Neuron (in vitro differentiated cells): ENCODE results near the gene IL20RA.
A peak's percentile ranks its signal among the peaks of the same experiment; 100 is the strongest.
"Not testable (repeated sequence)": the region's sequence is repeated elsewhere in the genome, so short reads cannot be mapped to it uniquely, and the experiment has no call there.

Experiments used
- H2AFZ ChIP-seq: one replicate; pipeline ENCODE4 v1.6.1; 2013; ENCODE audit warnings: low read depth, mild to moderate bottlenecking, inconsistent platforms, low read length, moderate library complexity
- H3K27me3 ChIP-seq: one replicate; pipeline ENCODE4 v1.6.1; 2013; ENCODE audit warnings: low read length; ENCODE audit not compliant: insufficient read depth
- H3K36me3 ChIP-seq: one replicate; pipeline ENCODE4 v1.6.1; 2013; ENCODE audit warnings: low read length; ENCODE audit not compliant: insufficient read depth
- H3K4me1 ChIP-seq: one replicate; pipeline ENCODE4 v1.6.1; 2013; ENCODE audit warnings: low read length; ENCODE audit not compliant: insufficient read depth
- H3K4me3 ChIP-seq: 2 replicates; pipeline ENCODE4 v1.5.1; 2013; ENCODE audit warnings: mild to moderate bottlenecking, low read length, moderate library complexity
- H3K9me3 ChIP-seq: one replicate; pipeline ENCODE4 v1.6.1; 2013; ENCODE audit warnings: low read length

Gene IL20RA

DNA sequence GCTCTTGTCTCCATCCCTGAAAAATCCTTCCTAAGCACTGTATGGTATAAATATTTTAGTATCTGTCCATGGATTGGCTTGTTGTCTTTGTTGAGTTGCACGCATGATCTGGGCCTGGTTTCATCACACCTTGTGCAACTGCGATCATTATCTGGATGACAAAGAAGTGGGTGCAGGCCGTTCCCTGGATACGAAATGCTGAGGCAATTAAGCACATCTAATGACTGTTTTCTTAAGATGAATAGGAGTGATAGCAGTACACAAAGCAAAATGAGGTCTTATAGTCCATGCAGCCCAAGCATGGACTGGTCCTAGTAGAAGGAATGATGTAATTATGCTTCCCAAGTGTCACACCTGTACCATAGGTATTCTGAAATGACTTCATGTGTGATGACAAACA lies 74.8 kb downstream of the IL20RA start:
- Histone ChIP-seq H3K36me3 (no peaks in the 10 kb centered on the region), H3K27me3 (no peaks in the 10 kb centered on the region), H3K4me3 (no peak overlapping the region)

DNA sequence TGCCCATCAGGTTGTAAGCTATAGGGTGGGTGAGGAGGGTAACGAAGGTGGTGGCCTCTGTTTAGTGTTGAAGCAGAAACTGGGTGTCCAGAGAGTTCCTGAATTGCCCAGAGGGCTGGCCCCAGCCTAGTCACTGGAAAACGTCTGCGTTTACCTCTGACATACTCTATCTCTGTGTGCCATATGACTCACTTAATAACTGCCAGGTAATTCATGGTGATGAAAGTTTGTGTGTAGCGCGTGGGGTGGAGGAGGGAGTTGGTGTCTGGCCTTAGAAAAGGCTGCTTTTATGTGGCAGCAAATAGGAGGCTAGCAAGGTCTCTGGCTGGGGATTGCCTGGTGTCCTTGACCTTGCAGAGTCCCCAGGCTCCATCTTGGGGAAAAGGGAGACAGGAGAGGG lies 75.3 kb downstream of the IL20RA start:
- H3K4me1 ChIP-seq = no peaks in the 10 kb centered on the region
- no peaks in the 10 kb centered on the region for H3K36me3 ChIP-seq
- H3K27me3 ChIP-seq = peaks cover 2% of the 10 kb centered on the region
- no peaks in the 10 kb centered on the region for H3K9me3 ChIP-seq
- H2AFZ ChIP-seq = no peak overlapping the region
- H3K4me3 ChIP-seq = no peak overlapping the region

More for the DNA sequence above, 74.8 kb downstream of the IL20RA start:
- Histone ChIP-seq H2AFZ (no peak overlapping the region), H3K9me3 (no peaks in the 10 kb centered on the region), H3K4me1 (no peaks in the 10 kb centered on the region)

- H3K36me3 ChIP-seq = no peaks in the 10 kb centered on the region
- H3K27me3 ChIP-seq = peaks cover 3% of the 10 kb centered on the region
- H3K4me1 ChIP-seq = no peaks in the 10 kb centered on the region
- H2AFZ ChIP-seq = no peak overlapping the region
- H3K9me3 ChIP-seq = no peaks in the 10 kb centered on the region
- H3K4me3 ChIP-seq = no peak overlapping the region
These were observed 75.9 kb downstream of the IL20RA start for GRCh38 chr6:136968837-136969236.

DNA sequence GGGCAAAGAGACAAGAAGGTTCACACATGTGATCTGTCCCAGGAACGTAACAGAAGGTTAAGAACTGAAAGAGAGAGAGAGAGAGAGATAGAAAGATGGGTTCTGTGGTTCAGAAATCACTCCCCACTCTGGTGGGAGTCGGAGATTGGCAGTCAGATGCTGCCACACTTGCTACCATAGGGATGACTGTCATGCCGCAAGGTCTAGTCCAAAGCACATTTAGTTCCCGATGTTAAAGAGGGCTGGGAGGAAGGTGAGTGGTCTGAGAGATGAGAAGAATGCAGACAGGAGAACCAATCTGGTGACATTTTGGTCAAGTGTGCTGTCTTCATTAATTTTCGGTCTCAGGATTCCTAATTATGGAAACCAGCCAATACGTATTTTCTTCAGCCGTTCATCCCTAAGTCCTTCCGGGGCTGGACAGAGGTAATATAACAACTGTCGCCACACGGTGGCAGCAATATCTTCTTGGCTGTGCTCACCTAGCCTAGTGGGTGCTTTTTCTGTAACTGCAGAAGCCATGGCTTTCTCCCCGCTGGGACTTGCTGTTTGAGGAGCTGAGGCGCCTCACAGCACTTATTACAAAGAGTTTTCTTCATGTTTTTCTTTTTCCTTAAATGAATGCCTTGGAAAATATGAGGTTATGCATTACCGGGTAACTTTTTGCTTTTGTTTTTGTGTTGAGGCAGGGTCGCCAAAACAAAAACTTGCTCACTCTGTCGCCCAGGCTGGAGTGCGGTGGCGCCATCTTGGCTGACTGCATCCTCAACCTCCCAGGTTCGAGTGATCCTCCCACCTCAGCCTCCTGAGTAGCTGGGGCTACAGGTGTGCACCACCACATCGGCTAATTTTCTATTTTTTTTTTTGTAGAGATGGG lies 76.7 kb downstream of the IL20RA start:
- no peak overlapping the region for H3K4me3 ChIP-seq
- H3K27me3 ChIP-seq = peaks cover 3% of the 10 kb centered on the region
- H3K9me3 ChIP-seq = no peaks in the 10 kb centered on the region
- H3K36me3 ChIP-seq = no peaks in the 10 kb centered on the region
- H2AFZ ChIP-seq = no peak overlapping the region
- H3K4me1 ChIP-seq = no peaks in the 10 kb centered on the region

- no peak overlapping the region for H2AFZ ChIP-seq
- H3K4me1 ChIP-seq = no peaks in the 10 kb centered on the region
- no peaks in the 10 kb centered on the region for H3K36me3 ChIP-seq
- peaks cover 3% of the 10 kb centered on the region for H3K27me3 ChIP-seq
- no peaks in the 10 kb centered on the region for H3K9me3 ChIP-seq
- no peak overlapping the region for H3K4me3 ChIP-seq
These were observed 80.4 kb downstream of the IL20RA start for GRCh38 chr6:136964398-136964797.

GRCh38 chr6:136963259-136963658 lies 81.5 kb downstream of the IL20RA start:
- Histone ChIP-seq H3K4me1 (no peaks in the 10 kb centered on the region), H3K9me3 (no peaks in the 10 kb centered on the region), H2AFZ (no peak overlapping the region), H3K27me3 (peaks cover 3% of the 10 kb centered on the region), H3K36me3 (no peaks in the 10 kb centered on the region), H3K4me3 (no peak overlapping the region)

DNA sequence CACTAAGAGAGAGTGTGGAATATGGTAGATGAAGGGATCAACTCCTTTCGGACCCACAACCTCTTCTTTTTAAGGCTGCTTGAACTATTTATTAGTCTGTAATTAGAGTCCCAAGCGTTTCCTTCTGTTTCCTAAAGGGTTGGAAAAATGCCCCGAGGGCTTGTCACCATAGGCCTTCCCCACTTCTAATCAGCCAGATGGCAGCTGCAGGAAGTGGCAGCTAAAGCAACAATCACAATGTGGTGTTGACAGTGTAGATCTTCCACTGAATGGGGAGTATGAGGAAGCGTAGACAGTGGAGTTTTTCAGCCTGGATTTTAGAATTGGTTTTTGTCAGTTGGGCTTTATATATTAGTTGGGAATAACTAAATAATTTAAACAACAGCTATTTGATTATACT lies 82.1 kb downstream of the IL20RA start:
- Histone ChIP-seq H3K27me3 (peaks cover 3% of the 10 kb centered on the region), H2AFZ (no peak overlapping the region), H3K4me3 (no peak overlapping the region), H3K36me3 (no peaks in the 10 kb centered on the region), H3K9me3 (no peaks in the 10 kb centered on the region), H3K4me1 (no peaks in the 10 kb centered on the region)

DNA sequence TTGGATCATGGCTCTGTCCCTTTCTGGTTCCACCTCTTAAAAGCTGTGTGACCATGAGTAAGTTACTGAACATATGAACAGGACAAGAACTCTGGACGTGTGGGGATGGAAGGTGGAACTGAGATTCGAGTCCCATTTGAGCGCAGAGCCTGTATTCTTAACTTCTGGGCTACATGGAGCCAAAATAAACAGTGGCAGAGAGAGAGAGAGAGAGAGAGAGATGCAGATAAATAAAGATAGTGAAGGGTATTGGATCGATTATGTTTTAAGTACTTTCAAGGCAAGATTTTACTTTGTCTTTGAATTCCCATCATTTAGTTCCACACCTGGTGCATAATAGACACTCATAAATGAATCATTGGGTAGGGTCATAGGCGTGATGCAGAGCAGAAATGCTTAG lies 82.9 kb downstream of the IL20RA start:
- Histone ChIP-seq H2AFZ (no peak overlapping the region), H3K36me3 (no peaks in the 10 kb centered on the region), H3K4me3 (no peak overlapping the region)

GRCh38 chr6:136960781-136961180 lies 84.0 kb downstream of the IL20RA start:
- H3K36me3 ChIP-seq = no peaks in the 10 kb centered on the region
- H3K27me3 ChIP-seq = peaks cover 3% of the 10 kb centered on the region

More for the DNA sequence above, 82.9 kb downstream of the IL20RA start:
- Histone ChIP-seq H3K9me3 (no peaks in the 10 kb centered on the region), H3K27me3 (peaks cover 3% of the 10 kb centered on the region), H3K4me1 (no peaks in the 10 kb centered on the region)

GRCh38 chr6:136959935-136960334 lies 84.8 kb downstream of the IL20RA start:
- H3K4me3 ChIP-seq, H3K4me1 ChIP-seq, H2AFZ ChIP-seq, H3K9me3 ChIP-seq, H3K27me3 ChIP-seq, H3K36me3 ChIP-seq: not testable (repeated sequence)

More at GRCh38 chr6:136960781-136961180, 84.0 kb downstream of the IL20RA start:
- no peaks in the 10 kb centered on the region for H3K4me1 ChIP-seq
- H2AFZ ChIP-seq = no peak overlapping the region
- no peak overlapping the region for H3K4me3 ChIP-seq
- H3K9me3 ChIP-seq = no peaks in the 10 kb centered on the region

DNA sequence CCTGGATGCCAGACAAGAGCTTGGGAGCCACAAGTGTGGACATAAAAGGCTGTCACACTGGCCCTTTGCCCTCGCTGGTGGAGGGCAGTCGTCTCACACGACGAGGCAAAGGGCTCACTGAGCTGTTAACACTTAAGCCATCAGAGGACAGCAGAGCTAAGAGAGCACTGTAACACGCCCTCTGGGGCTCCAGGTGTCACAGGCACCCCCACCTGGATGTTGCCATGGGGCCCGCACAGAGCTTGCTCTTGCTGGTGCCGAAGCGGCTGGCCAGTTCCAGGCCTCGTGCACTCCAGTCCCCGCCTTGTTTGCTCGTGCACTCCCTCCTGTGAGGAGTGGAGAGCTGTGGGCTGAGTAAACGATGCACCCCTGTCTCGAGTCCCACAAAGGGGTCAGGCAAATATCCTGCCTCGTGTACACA lies 85.3 kb downstream of the IL20RA start:
- H2AFZ ChIP-seq = no peak overlapping the region
- H3K27me3 ChIP-seq = peaks cover 4% of the 10 kb centered on the region
- H3K9me3 ChIP-seq = no peaks in the 10 kb centered on the region
- no peaks in the 10 kb centered on the region for H3K4me1 ChIP-seq
- H3K36me3 ChIP-seq = no peaks in the 10 kb centered on the region
- H3K4me3 ChIP-seq = no peak overlapping the region

GRCh38 chr6:136958168-136958567 lies 86.6 kb downstream of the IL20RA start:
- Histone ChIP-seq H3K36me3 (no peaks in the 10 kb centered on the region), H3K27me3 (peaks cover 4% of the 10 kb centered on the region), H3K9me3 (no peaks in the 10 kb centered on the region)

GRCh38 chr6:136956590-136957544 lies 87.9 kb downstream of the IL20RA start:
- Histone ChIP-seq H3K9me3 (no peaks in the 10 kb centered on the region), H3K4me3 (no peak overlapping the region), H3K27me3 (peaks cover 6% of the 10 kb centered on the region), H3K36me3 (no peaks in the 10 kb centered on the region), H3K4me1 (no peaks in the 10 kb centered on the region), H2AFZ (peak overlapping the region; percentile 80)

More at GRCh38 chr6:136958168-136958567, 86.6 kb downstream of the IL20RA start:
- Histone ChIP-seq H3K4me1 (no peaks in the 10 kb centered on the region), H3K4me3 (no peak overlapping the region), H2AFZ (no peak overlapping the region)
